ENCODE results near the gene MTMR10. TPM values are rescaled to one million over a fixed set of nuclear protein-coding genes. Genes with fewer than 3 reads are reported as not detected.

MTMR10 gene
- total and polyA plus RNA-seq, 2 of the 4 experiments (the other 2 are of a cell fraction), result 11.2 to 13.8 TPM

- Histone ChIP-seq H3K18ac (ENCODE audit: low read depth, low read length) (no peak overlapping the region), H3K9me1 (ENCODE audit: insufficient read depth, low read length) (peaks cover 21% of the 10 kb centered on the region), H2BK15ac (ENCODE audit: low read depth, low read length) (no peak overlapping the region), H3K23ac (ENCODE audit: low read depth, low read length) (no peak overlapping the region), H3K9me3 (ENCODE audit: control insufficient read depth, insufficient read depth, low read length) (no peaks in the 10 kb centered on the region), H3K27ac (ENCODE audit: insufficient read depth, low read length) (no peak overlapping the region), H3K4me3 (ENCODE audit: insufficient read depth, low read depth, low read length) (no peak overlapping the region), H4K20me1 (ENCODE audit: insufficient read depth, low read length) (peaks cover 30% of the 10 kb centered on the region; the same call in 1 of the 2 replicates), H3K36me3 (ENCODE audit: control insufficient read depth, insufficient read depth, low read length) (peaks cover 56% of the 10 kb centered on the region), H4K5ac (ENCODE audit: low read depth, low read length) (no peak overlapping the region), H3K4ac (ENCODE audit: low read depth, low read length) (no peak overlapping the region), H3K56ac (ENCODE audit: extremely low read depth, insufficient read depth, low read length) (no peak overlapping the region), H2BK20ac (ENCODE audit: low read depth, low read length) (no peak overlapping the region), H3K27me3 (ENCODE audit: control insufficient read depth, insufficient read depth, low read length) (no peaks in the 10 kb centered on the region; the same call in 1 of the 2 replicates), H2AK5ac (ENCODE audit: low read depth, low read length) (no peak overlapping the region), H3K9ac (ENCODE audit: low read depth, low read length) (no peak overlapping the region), H2AK9ac (replicated peaks; ENCODE audit: low read depth, low read length, poor library complexity) (no peak overlapping the region), H4K8ac (ENCODE audit: low read depth in 2 of 2, low read length in 2 of 2) (no peak overlapping the region), H4K91ac (ENCODE audit: insufficient read depth, low read depth, low read length) (no peak overlapping the region), H3K4me1 (ENCODE audit: control insufficient read depth, insufficient read depth, low read length) (peaks cover 25% of the 10 kb centered on the region), H2BK5ac (ENCODE audit: low read depth, low read length, poor library complexity, severe bottlenecking) (no peak overlapping the region), H3K4me2 (ENCODE audit: low read depth, low read length) (no peak overlapping the region), H2AFZ (replicated peaks; ENCODE audit: low read length, poor library complexity) (no peak overlapping the region), H3K79me1 (ENCODE audit: low read depth in 1 of 2, low read length in 2 of 2) (no peaks in the 10 kb centered on the region), H2BK120ac (ENCODE audit: low read depth, low read length) (no peak overlapping the region), H3K14ac (replicated peaks; ENCODE audit: low read depth, low read length) (no peak overlapping the region)
- no TSS peak for BruUV-seq (replicated peaks)
- POLR2A ChIA-PET (ENCODE audit: unreplicated experiment), result no interaction called here
- in situ Hi-C loops (cut with MboI; ENCODE audit: low sequenced_read_pairs) (no loop called here), dilution Hi-C loops (cut with HindIII; ENCODE audit: low sequenced_read_pairs, unreplicated experiment) (no loop called here), intact Hi-C loops (cut with micrococcal nuclease) (no loop called here)
- no CpG with 5 or more reads among the region's 7 CpGs for WGBS, 2 experiments (ENCODE audit: extremely low coverage in 2 of 2, insufficient read length in 1 of 2)
- DNase-seq (no peak), ATAC-seq (ENCODE audit: low read depth) (no peak)
- TF ChIP-seq NFE2L2 (IDR thresholded peaks at IDR 0.05; ENCODE audit: low read depth, low read length), result no peak
- TF ChIP-seq CTCF (conservative IDR thresholded peaks at IDR 0.05; ENCODE audit: low read depth, low read length), result no peak
- no peak for TF ChIP-seq MAZ (IDR thresholded peaks at IDR 0.05; ENCODE audit: borderline replicate concordance, low read depth, low read length)
- no peak for TF ChIP-seq MAFK (IDR thresholded peaks at IDR 0.05; ENCODE audit: low read depth, low read length)
- TF ChIP-seq RCOR1 (IDR thresholded peaks at IDR 0.05; ENCODE audit: insufficient replicate concordance, low read length), result no peak
- TF ChIP-seq CHD1 (IDR thresholded peaks at IDR 0.05; ENCODE audit: low read depth, low read length), result no peak
- no peak for TF ChIP-seq FOS (IDR thresholded peaks at IDR 0.05; ENCODE audit: low read depth, low read length)
- no peak for TF ChIP-seq BHLHE40 (IDR thresholded peaks at IDR 0.05; ENCODE audit: low read depth, low read length)
- TF ChIP-seq USF2 (IDR thresholded peaks at IDR 0.05; ENCODE audit: low read depth, low read length), result no peak
- TF ChIP-seq POLR2A (IDR thresholded peaks at IDR 0.05; ENCODE audit: low read depth, low read length), result no peak
- TF ChIP-seq MXI1 (IDR thresholded peaks at IDR 0.05; ENCODE audit: borderline replicate concordance, low read depth, low read length), result no peak
- TF ChIP-seq RFX5 (IDR thresholded peaks at IDR 0.05; ENCODE audit: low read depth, low read length), result no peak
- TF ChIP-seq SMC3 (IDR thresholded peaks at IDR 0.05; ENCODE audit: low read depth, low read length), result no peak
- no peak for TF ChIP-seq CEBPB (IDR thresholded peaks at IDR 0.05; ENCODE audit: low read depth, low read length)
- TF ChIP-seq ELK1 (IDR thresholded peaks at IDR 0.05; ENCODE audit: borderline replicate concordance, low read depth, low read length), result no peak
- CTCF ChIA-PET, result interaction anchor here (2.4 kb wide), 1 partner anchor 205 kb away, joined by 9 read pairs; no protein-coding TSS in a partner anchor
Observed at GRCh38 chr15:30923429-30923828, 68.0 kb downstream of the MTMR10 start.
